ENCODE data around the gene ADAT3.

DNA sequence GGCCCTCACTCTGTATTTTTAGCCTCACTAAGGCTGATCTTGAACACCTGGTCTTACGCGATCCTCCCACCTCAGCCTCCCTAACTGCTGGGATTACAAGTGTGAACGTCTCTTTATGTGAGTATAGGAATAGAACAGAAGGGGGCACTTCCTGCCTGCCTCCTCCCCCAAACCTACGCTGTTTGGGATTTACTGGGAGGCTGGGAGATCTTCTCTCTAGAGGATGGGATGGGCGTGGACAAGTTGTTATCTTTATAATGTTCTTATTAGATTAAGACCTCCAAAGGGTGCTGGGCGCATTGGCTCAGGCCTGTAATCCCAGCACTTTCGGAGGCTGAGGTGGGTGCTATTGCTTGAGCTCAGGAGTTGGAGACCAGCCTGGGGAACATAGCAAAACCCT lies 32.9 kb downstream of the ADAT3 start:
- TF ChIP-seq YY1 (IDR thresholded peaks at IDR 0.05; ENCODE audit: insufficient read depth, insufficient read length): no peak
- no peak for TF ChIP-seq SUZ12 (IDR thresholded peaks at IDR 0.05; ENCODE audit: extremely low read depth, insufficient read depth, insufficient read length)
- TF ChIP-seq ZNF274 (IDR thresholded peaks at IDR 0.05; ENCODE audit: low read depth, low read length): no peak
